Colonic mucosa (tissue), 4 donors: ENCODE results near the gene PRIMA1. TPM values are rescaled to one million over a fixed set of nuclear protein-coding genes. Genes with fewer than 3 reads are reported as not detected.

ENCODE experiments used
- DNase-seq: peaks from one replicate; pipeline ENCODE4 v3.0.0-alpha.2; 2020
- H3K27ac ChIP-seq: fragments of 200-600 bp; one replicate; pipeline ENCODE4 v1.8.0; 2021
- H3K27me3 ChIP-seq: fragments of 200-600 bp; one replicate; pipeline ENCODE4 v1.8.0; 2021
- H3K36me3 ChIP-seq: fragments of 200-600 bp; one replicate; pipeline ENCODE4 v1.8.0; 2021
- H3K4me1 ChIP-seq: fragments of 200-600 bp; one replicate; pipeline ENCODE4 v1.8.0; 2021; ENCODE audit warnings: mild to moderate bottlenecking
- H3K4me3 ChIP-seq: fragments of 200-600 bp; one replicate; pipeline ENCODE4 v1.8.0; 2021
- H3K9ac ChIP-seq, 2 donors: one replicate each; pipeline ENCODE4 v1.7.0; 2013; ENCODE audit warnings: control low read depth in 2 of 2, low read depth in 2 of 2, low read length in 2 of 2
- H3K9me3 ChIP-seq: fragments of 200-600 bp; one replicate; pipeline ENCODE4 v1.8.0; 2021
- CTCF ChIP-seq: fragments of 200-600 bp; IDR thresholded peaks from one replicate; pipeline ENCODE4 v1.8.0; 2022; ENCODE audit warnings: antibody characterized with exemption, mild to moderate bottlenecking
- intact Hi-C: fragments of 100-400 bp; cut with DNase I; formaldehyde crosslinking; loops from one replicate; pipeline ENCODE4 v1.14.1; 2022
- total RNA-seq, 2 donors: library from RNA; stranded (reverse); fragmentation: NEBNext Ultra II Directional in 1 of 2; extraction: Animal tissue kit (Norgen Biotek cat#: 25700) in 1 of 2; gene quantifications; one replicate each; pipeline ENCODE4 v1.2.1, GENCODE V29; 2021
- donor health status: healthy.
- donor health status: DM: no; HTN: no; CAD: no.
- donor health status: DM: no; HTN: no; CAD: no.

The PRIMA1 gene
- total RNA-seq, 2 donors from 2014 or later: 1.2 to 4.4 TPM

- H3K9me3 ChIP-seq: no peaks in the 10 kb centered on the region
- H3K4me3 ChIP-seq: no peak overlapping the region
- H3K36me3 ChIP-seq: no peaks in the 10 kb centered on the region
- no peak overlapping the region for H3K27ac ChIP-seq
- H3K4me1 ChIP-seq: no peaks in the 10 kb centered on the region
- intact Hi-C loops: no loop called here
- no peak for DNase-seq
- H3K9ac ChIP-seq: no peak overlapping the region
- no peaks in the 10 kb centered on the region for H3K27me3 ChIP-seq
- no peak for TF ChIP-seq CTCF
Observed at GRCh38 chr14:93829839-93830481, 41.7 kb upstream of the PRIMA1 start.

DNA sequence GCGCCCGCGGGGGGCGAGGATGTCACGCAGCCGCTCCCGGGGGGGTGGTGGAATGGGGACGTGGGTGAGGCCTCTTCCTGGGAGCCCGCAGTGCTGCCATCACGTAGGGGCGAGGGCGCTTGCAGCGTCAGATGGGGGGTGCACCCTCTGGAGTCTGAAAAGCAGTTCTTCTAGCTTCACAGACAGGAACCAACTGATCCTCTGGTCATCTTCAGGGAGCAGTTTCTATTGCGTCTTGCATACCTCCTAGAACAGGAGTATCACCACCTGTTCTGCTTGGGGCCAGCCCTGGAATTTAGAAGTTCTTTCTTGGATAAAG, 36.9 kb upstream of the PRIMA1 start:
- Histone ChIP-seq H3K4me1 (no peaks in the 10 kb centered on the region), H3K36me3 (no peaks in the 10 kb centered on the region), H3K4me3 (no peak overlapping the region), H3K27ac (no peak overlapping the region), H3K9me3 (no peaks in the 10 kb centered on the region), H3K9ac (no peak overlapping the region), H3K27me3 (no peaks in the 10 kb centered on the region)
- intact Hi-C loops: no loop called here
- no peak for DNase-seq
- TF ChIP-seq CTCF: no peak

- Histone ChIP-seq H3K9me3 (no peaks in the 10 kb centered on the region), H3K27me3 (no peaks in the 10 kb centered on the region), H3K9ac (no peak overlapping the region), H3K4me3 (no peak overlapping the region), H3K4me1 (no peaks in the 10 kb centered on the region), H3K36me3 (no peaks in the 10 kb centered on the region), H3K27ac (no peak overlapping the region)
- intact Hi-C loops: no loop called here
- no peak for DNase-seq
- no peak for TF ChIP-seq CTCF
Observed at GRCh38 chr14:93824518-93825234, 36.4 kb upstream of the PRIMA1 start.

DNA sequence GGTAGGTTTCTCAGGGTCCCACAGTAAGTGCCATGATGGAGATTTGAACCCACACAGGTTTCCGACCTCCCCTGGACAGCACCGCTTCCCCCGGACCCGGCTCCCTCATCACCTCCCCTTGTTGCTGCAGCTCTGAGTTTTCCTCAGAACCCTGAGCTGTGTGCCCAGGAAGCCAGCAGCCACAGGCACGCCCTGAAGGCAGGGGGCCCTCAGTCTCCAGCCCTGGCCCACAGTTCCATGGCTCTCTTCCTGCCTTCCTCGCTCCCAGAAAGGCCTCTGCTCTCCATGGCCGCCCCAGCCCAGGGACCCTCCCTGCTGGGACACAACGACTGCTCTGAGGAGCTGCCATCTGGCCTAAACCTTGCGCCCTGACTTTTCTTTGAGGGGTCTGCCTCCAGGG, 35.8 kb upstream of the PRIMA1 start:
- H3K27ac ChIP-seq: no peak overlapping the region
- DNase-seq: no peak
- H3K9ac ChIP-seq: no peak overlapping the region
- no peaks in the 10 kb centered on the region for H3K27me3 ChIP-seq
- H3K36me3 ChIP-seq: no peaks in the 10 kb centered on the region
- TF ChIP-seq CTCF: no peak
- H3K4me1 ChIP-seq: no peaks in the 10 kb centered on the region
- no peaks in the 10 kb centered on the region for H3K9me3 ChIP-seq
- intact Hi-C loops: no loop called here
- no peak overlapping the region for H3K4me3 ChIP-seq

DNA sequence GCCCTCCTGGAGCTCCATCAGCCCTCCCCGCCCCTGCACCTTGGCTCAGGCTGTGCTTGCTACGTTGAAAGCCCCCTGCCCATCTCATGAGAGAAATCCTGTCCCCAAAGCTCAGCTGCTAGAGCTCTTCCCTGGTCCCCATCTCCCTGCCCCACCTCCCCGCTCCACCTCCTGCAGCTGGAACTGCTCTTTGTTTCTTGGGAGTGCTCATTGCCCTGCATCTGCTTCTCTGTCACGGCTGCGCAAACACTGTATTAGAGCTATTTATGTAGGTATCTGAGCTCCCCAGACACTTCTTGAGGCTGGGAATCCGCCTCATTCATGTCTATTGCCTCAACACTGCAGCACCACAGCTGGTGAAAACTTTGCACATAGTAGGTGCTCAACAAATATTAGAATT, 32.8 kb upstream of the PRIMA1 start:
- no peaks in the 10 kb centered on the region for H3K9me3 ChIP-seq
- no peaks in the 10 kb centered on the region for H3K36me3 ChIP-seq
- no peak overlapping the region for H3K4me3 ChIP-seq
- H3K9ac ChIP-seq: no peak overlapping the region
- DNase-seq: no peak
- H3K4me1 ChIP-seq: no peaks in the 10 kb centered on the region
- no peak for TF ChIP-seq CTCF
- intact Hi-C loops: no loop called here
- no peaks in the 10 kb centered on the region for H3K27me3 ChIP-seq
- no peak overlapping the region for H3K27ac ChIP-seq
